22Rv1 (cell line): ENCODE measurements around the gene CHD6.

ENCODE experiments used
- H3K27ac ChIP-seq: fragments of 450-650 bp; 2 replicates; pipeline ENCODE4 v1.5.1; 2017
- CTCF ChIP-seq: fragments of 450-650 bp; IDR thresholded peaks from 2 replicates; pipeline ENCODE4 v1.5.1; 2017; ENCODE audit warnings: mild to moderate bottlenecking
- ZFX ChIP-seq: fragments of 450-650 bp; IDR thresholded peaks from 2 replicates; pipeline ENCODE4 v1.6.1; 2017; ENCODE audit warnings: antibody characterized with exemption, borderline replicate concordance

The CHD6 gene

GRCh38 chr20:41621421-41621820, 3.2 kb upstream of the CHD6 start:
- TF ChIP-seq ZFX (no peak), CTCF (no peak)
- no peak overlapping the region for H3K27ac ChIP-seq

- TF ChIP-seq CTCF, result no peak
- TF ChIP-seq ZFX, result no peak
- no peak overlapping the region for H3K27ac ChIP-seq
Observed at GRCh38 chr20:41619360-41620100, 1.4 kb upstream of the CHD6 start.

- H3K27ac ChIP-seq, result peak overlapping the region; percentile 95
- no peak for TF ChIP-seq CTCF
- TF ChIP-seq ZFX, result no peak
Observed at GRCh38 chr20:41618807-41619311, 682 bp upstream of the CHD6 start.

- H3K27ac ChIP-seq, result peak overlapping the region; percentile 95
Observed at GRCh38 chr20:41617059-41617901, 897 bp downstream of the CHD6 start.

GRCh38 chr20:41616228-41616627, 1.9 kb downstream of the CHD6 start:
- TF ChIP-seq ZFX (no peak), CTCF (no peak)
- no peak overlapping the region for H3K27ac ChIP-seq

More at GRCh38 chr20:41617059-41617901, 897 bp downstream of the CHD6 start:
- TF ChIP-seq CTCF, result no peak
- TF ChIP-seq ZFX, result no peak

- no peak overlapping the region for H3K27ac ChIP-seq
- TF ChIP-seq CTCF (no peak), ZFX (no peak)
Observed at GRCh38 chr20:41615676-41616075, 2.5 kb downstream of the CHD6 start.
